HepG2 (cell line): Measurements from ENCODE around the gene GPR107. TPM values are rescaled to one million over a fixed set of nuclear protein-coding genes. Genes with fewer than 3 reads are reported as not detected.

ENCODE experiments used
- ARNTL ChIP-seq: sonication (generic); formaldehyde crosslinking; IDR thresholded peaks from 2 replicates; pipeline ENCODE4 v1.4.0; 2020; ENCODE audit warnings: mild to moderate bottlenecking, missing genetic modification reagents
- DMTF1 ChIP-seq: sonication (generic); formaldehyde crosslinking; IDR thresholded peaks from 2 replicates; pipeline ENCODE4 v1.4.0; 2020; ENCODE audit warnings: mild to moderate bottlenecking, missing genetic modification reagents
- HES4 ChIP-seq: sonication (generic); formaldehyde crosslinking; IDR thresholded peaks from 2 replicates; pipeline ENCODE4 v1.9.0; 2021; ENCODE audit warnings: mild to moderate bottlenecking, missing genetic modification reagents, borderline replicate concordance
- KAT7 ChIP-seq: IDR thresholded peaks from 2 replicates; pipeline ENCODE4 v1.6.1; 2018; ENCODE audit warnings: borderline replicate concordance, missing compliant biosample characterization
- NR2C2 ChIP-seq: sonication (generic); formaldehyde crosslinking; IDR thresholded peaks from 2 replicates; pipeline ENCODE4 v1.4.0; 2020; ENCODE audit warnings: missing genetic modification reagents, mild to moderate bottlenecking, moderate library complexity, borderline replicate concordance
- POLR2A ChIP-seq, 2 experiments: IDR thresholded peaks; 2 replicates each; pipeline ENCODE4 v1.6.1; 2011; ENCODE audit warnings: low read depth in 2 of 2, low read length in 2 of 2, mild to moderate bottlenecking in 1 of 2, moderate library complexity in 1 of 2; ENCODE audit not compliant: insufficient read depth in 1 of 2
- THAP11 ChIP-seq: IDR thresholded peaks from 2 replicates; pipeline ENCODE4 v1.6.1; 2016; ENCODE audit warnings: missing biosample characterization, missing genetic modification reagents
- U2AF2 ChIP-seq: fragments of 200-400 bp; formaldehyde crosslinking; IDR thresholded peaks from 2 replicates; pipeline ENCODE4 v1.6.1; 2017; ENCODE audit warnings: low read depth, mild to moderate bottlenecking, low read length
- YEATS2 ChIP-seq: sonication (generic); formaldehyde crosslinking; IDR thresholded peaks from 2 replicates; pipeline ENCODE4 v1.4.0; 2020; ENCODE audit warnings: missing genetic modification reagents, borderline replicate concordance
- ZNF232 ChIP-seq: sonication (generic); formaldehyde crosslinking; IDR thresholded peaks from 2 replicates; pipeline ENCODE4 v1.4.0; 2020; ENCODE audit warnings: missing genetic modification reagents, borderline replicate concordance
- ZNF256 ChIP-seq: sonication (generic); formaldehyde crosslinking; conservative IDR thresholded peaks from 2 replicates; pipeline ENCODE4 v1.4.0; 2020; ENCODE audit warnings: missing genetic modification reagents
- ZNF343 ChIP-seq: sonication (generic); formaldehyde crosslinking; IDR thresholded peaks from 2 replicates; pipeline ENCODE4 v1.4.0; 2020; ENCODE audit warnings: mild to moderate bottlenecking, missing genetic modification reagents
- ZNF619 ChIP-seq: sonication (generic); formaldehyde crosslinking; IDR thresholded peaks from 2 replicates; pipeline ENCODE4 v1.4.0; 2020; ENCODE audit warnings: mild to moderate bottlenecking, missing genetic modification reagents
- ZNF747 ChIP-seq: sonication (generic); formaldehyde crosslinking; IDR thresholded peaks from 2 replicates; pipeline ENCODE4 v1.8.1; 2023; ENCODE audit warnings: missing genetic modification reagents, mild to moderate bottlenecking, borderline replicate concordance
- ZNF776 ChIP-seq: sonication (generic); formaldehyde crosslinking; IDR thresholded peaks from 2 replicates; pipeline ENCODE4 v1.4.0; 2020; ENCODE audit warnings: mild to moderate bottlenecking, missing genetic modification reagents
- ZSCAN22 ChIP-seq: sonication (generic); formaldehyde crosslinking; IDR thresholded peaks from 2 replicates; pipeline ENCODE4 v1.4.0; 2020; ENCODE audit warnings: mild to moderate bottlenecking, missing genetic modification reagents
- polyA plus RNA-seq, 8 experiments: library from polyadenylated mRNA; depleted of rRNA in 3 of 8; stranded (reverse) in 7 of 8; unstranded in 1 of 8; fragments of >200 nt; fragmentation: Illumina TruSeq in 4 of 8; extraction: Trizol in 4 of 8; gene quantifications; 2 replicates each; pipeline versions ENCODE4 v1.2.1 to v1.2.3, GENCODE V29; 2011 to 2016; ENCODE audit warnings: low read depth in 4 of 8, missing spikeins in 1 of 8, mixed read lengths in 1 of 8; ENCODE audit not compliant: insufficient read depth in 1 of 8
- total RNA-seq, 5 experiments: library from RNA; depleted of rRNA; stranded (reverse); fragments of >200 nt; fragmentation: Illumina TruSeq; extraction: Trizol; gene quantifications; 2 replicates each; pipeline ENCODE4 v1.2.3, GENCODE V29; 2016; ENCODE audit warnings: low read depth in 1 of 5
- TF ChIP-seq, protein P1 (sequence below): sonication (generic); formaldehyde crosslinking; IDR thresholded peaks from 2 replicates; pipeline ENCODE4 v1.4.0; 2020; ENCODE audit warnings: missing genetic modification reagents; ENCODE audit errors: not compliant biosample characterization
- TF ChIP-seq, protein P2 (sequence below): sonication (generic); formaldehyde crosslinking; IDR thresholded peaks from 2 replicates; pipeline ENCODE4 v1.8.0; 2022; ENCODE audit warnings: missing genetic modification reagents, mild to moderate bottlenecking, inconsistent platforms, borderline replicate concordance
- TF ChIP-seq, protein P3 (sequence below): sonication (generic); formaldehyde crosslinking; IDR thresholded peaks from 2 replicates; pipeline ENCODE4 v1.4.0; 2020; ENCODE audit warnings: missing genetic modification reagents

Gene GPR107
- total and polyA plus RNA-seq, 2 of the 13 experiments (the other 11 are each of a cell fraction or from before 2014, with no cell fraction given): 22.5 to 24.4 TPM

DNA sequence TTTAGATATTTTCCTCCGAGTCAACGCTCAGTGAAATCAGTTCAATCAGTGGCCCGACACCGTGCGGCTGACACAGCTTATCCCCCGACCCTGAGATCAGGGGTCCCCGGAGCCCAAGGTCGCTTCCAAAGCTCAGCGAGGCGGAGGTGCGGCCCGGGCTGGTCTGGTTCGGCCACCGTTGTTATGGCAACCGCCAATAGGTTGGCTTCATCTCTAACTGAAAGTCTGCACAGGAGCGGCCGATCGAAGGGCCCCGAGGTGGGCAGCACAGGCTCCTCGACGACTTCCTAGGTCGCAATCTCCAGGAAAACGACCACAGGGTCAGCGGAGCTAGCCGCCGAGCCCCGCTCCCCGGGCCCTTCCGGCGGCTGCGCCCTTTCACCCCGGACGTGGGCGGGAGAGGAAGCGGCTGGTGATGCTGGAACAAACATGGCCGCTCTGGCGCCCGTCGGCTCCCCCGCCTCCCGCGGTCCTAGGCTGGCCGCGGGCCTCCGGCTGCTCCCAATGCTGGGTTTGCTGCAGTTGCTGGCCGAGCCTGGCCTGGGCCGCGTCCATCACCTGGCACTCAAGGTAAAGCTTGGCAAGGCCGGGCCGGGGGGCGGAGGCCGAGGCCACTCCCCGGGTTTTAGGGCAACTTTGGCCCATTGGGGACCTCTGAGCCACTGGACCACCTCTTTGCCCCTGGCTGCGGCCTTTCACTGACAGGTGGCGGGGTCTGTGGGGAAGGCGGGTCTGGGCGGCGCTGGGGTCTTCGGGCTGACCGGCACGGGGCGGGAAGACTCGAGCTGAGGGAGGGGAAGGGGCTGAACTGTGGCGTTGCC, at the start of gene GPR107 (continued):
- TF ChIP-seq, protein P1, sequence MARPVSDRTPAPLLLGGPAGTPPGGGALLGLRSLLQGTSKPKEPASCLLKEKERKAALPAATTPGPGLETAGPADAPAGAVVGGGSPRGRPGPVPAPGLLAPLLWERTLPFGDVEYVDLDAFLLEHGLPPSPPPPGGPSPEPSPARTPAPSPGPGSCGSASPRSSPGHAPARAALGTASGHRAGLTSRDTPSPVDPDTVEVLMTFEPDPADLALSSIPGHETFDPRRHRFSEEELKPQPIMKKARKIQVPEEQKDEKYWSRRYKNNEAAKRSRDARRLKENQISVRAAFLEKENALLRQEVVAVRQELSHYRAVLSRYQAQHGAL: peak; percentile 54
- 0 out of 2 replicates have a peak, but pooled peaks have one; percentile 43 for TF ChIP-seq ARNTL
- no peak; the same call in 1 of the 2 replicates for TF ChIP-seq ZNF232 (CRISPR knock-in tag)
- peak; percentile 52 for TF ChIP-seq ZNF776
- peak; percentile 79 to 86 for TF ChIP-seq POLR2A (IDR thresholded peaks at IDR 0.05; ENCODE audit: insufficient read depth in 1 of 2, low read depth in 2 of 2, low read length in 2 of 2)
- no peak for TF ChIP-seq DMTF1 (CRISPR knock-in tag)
- TF ChIP-seq, protein P2, sequence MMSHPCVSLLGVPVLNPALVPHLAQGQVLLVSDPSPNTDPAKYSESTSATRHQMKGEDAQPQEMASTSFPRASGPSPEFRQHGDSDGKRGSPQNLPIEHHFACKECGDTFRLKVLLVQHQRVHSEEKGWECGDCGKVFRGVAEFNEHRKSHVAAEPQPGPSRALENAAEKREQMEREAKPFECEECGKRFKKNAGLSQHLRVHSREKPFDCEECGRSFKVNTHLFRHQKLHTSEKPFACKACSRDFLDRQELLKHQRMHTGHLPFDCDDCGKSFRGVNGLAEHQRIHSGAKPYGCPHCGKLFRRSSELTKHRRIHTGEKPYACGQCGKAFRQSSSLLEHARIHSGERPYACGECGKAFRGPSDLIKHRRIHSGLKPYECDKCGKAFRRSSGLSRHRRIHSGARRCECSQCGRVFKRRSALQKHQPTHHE: peak; percentile 39; the same call in 1 of the 2 replicates
- peak; percentile 77; the same call in 1 of the 2 replicates for TF ChIP-seq U2AF2
- TF ChIP-seq ZNF619 (CRISPR knock-in tag): no peak
- peak; percentile 99 for TF ChIP-seq NR2C2 (CRISPR knock-in tag)
- no peak for TF ChIP-seq ZSCAN22 (CRISPR knock-in tag)
- TF ChIP-seq ZNF747 (CRISPR knock-in tag): no peak
- TF ChIP-seq YEATS2 (CRISPR knock-in tag): peak; percentile 74
- TF ChIP-seq KAT7 (CRISPR knock-in tag): peak; percentile 72; the same call in 1 of the 2 replicates
- TF ChIP-seq ZNF256 (CRISPR knock-in tag): no peak
- TF ChIP-seq, protein P3, sequence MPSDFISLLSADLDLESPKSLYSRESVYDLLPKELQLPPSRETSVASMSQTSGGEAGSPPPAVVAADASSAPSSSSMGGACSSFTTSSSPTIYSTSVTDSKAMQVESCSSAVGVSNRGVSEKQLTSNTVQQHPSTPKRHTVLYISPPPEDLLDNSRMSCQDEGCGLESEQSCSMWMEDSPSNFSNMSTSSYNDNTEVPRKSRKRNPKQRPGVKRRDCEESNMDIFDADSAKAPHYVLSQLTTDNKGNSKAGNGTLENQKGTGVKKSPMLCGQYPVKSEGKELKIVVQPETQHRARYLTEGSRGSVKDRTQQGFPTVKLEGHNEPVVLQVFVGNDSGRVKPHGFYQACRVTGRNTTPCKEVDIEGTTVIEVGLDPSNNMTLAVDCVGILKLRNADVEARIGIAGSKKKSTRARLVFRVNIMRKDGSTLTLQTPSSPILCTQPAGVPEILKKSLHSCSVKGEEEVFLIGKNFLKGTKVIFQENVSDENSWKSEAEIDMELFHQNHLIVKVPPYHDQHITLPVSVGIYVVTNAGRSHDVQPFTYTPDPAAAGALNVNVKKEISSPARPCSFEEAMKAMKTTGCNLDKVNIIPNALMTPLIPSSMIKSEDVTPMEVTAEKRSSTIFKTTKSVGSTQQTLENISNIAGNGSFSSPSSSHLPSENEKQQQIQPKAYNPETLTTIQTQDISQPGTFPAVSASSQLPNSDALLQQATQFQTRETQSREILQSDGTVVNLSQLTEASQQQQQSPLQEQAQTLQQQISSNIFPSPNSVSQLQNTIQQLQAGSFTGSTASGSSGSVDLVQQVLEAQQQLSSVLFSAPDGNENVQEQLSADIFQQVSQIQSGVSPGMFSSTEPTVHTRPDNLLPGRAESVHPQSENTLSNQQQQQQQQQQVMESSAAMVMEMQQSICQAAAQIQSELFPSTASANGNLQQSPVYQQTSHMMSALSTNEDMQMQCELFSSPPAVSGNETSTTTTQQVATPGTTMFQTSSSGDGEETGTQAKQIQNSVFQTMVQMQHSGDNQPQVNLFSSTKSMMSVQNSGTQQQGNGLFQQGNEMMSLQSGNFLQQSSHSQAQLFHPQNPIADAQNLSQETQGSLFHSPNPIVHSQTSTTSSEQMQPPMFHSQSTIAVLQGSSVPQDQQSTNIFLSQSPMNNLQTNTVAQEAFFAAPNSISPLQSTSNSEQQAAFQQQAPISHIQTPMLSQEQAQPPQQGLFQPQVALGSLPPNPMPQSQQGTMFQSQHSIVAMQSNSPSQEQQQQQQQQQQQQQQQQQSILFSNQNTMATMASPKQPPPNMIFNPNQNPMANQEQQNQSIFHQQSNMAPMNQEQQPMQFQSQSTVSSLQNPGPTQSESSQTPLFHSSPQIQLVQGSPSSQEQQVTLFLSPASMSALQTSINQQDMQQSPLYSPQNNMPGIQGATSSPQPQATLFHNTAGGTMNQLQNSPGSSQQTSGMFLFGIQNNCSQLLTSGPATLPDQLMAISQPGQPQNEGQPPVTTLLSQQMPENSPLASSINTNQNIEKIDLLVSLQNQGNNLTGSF (CRISPR knock-in tag): no peak
- TF ChIP-seq ZNF343 (CRISPR knock-in tag): no peak
- peak; percentile 84 for TF ChIP-seq THAP11 (CRISPR knock-in tag)
- peak; percentile 87; the same call in 1 of the 2 replicates for TF ChIP-seq HES4
